Transverse colon (tissue), 4 donors: ENCODE measurements around the gene DPY19L2. TPM values are rescaled to one million over a fixed set of nuclear protein-coding genes. Genes with fewer than 3 reads are reported as not detected.
"Not testable (repeated sequence)": the region's sequence is repeated elsewhere in the genome, so short reads cannot be mapped to it uniquely, and the experiment has no call there.

Source experiments
- DNase-seq: peaks from one replicate; pipeline ENCODE4 v3.0.0-alpha.2; 2019
- H3K27ac ChIP-seq, 4 donors: fragments of 200-600 bp; sonication (generic); 2 replicates each; pipeline ENCODE4 v1.5.1; 2016 to 2018; ENCODE audit warnings: inconsistent platforms in 4 of 4
- H3K27me3 ChIP-seq: fragments of 200-600 bp; sonication (generic); 2 replicates; pipeline ENCODE4 v1.5.1; 2017; ENCODE audit warnings: inconsistent platforms
- H3K36me3 ChIP-seq, 4 donors: fragments of 200-600 bp; sonication (generic); 2 replicates each; pipeline ENCODE4 v1.5.1; 2017 to 2019; ENCODE audit warnings: inconsistent platforms in 4 of 4
- H3K4me1 ChIP-seq, 4 donors: fragments of 200-600 bp; sonication (generic); 2 replicates each; pipeline ENCODE4 v1.5.1; 2017 to 2020; ENCODE audit warnings: inconsistent platforms in 4 of 4
- H3K4me3 ChIP-seq, 4 donors: fragments of 200-600 bp; sonication (generic); 1 replicate in 1 of 4; 2 replicates in 3 of 4; pipeline versions ENCODE4 v1.5.1 to v1.6.1; 2017 to 2019; ENCODE audit warnings: inconsistent platforms in 4 of 4
- H3K9me3 ChIP-seq, 2 donors: fragments of 200-600 bp; sonication (generic); 2 replicates each; pipeline ENCODE4 v1.5.1; 2017 to 2019; ENCODE audit warnings: inconsistent platforms in 2 of 2
- EP300 ChIP-seq: sonication (generic); formaldehyde crosslinking; IDR thresholded peaks from one replicate; pipeline ENCODE4 v1.6.1; 2017; ENCODE audit warnings: antibody characterized with exemption, low read depth
- POLR2A ChIP-seq: fragments of 450-650 bp; IDR thresholded peaks from one replicate; pipeline ENCODE4 v1.6.1; 2016; ENCODE audit warnings: antibody characterized with exemption, mild to moderate bottlenecking, moderate library complexity
- POLR2AphosphoS5 ChIP-seq, 3 donors: sonication (generic); formaldehyde crosslinking; IDR thresholded peaks; one replicate each; pipeline ENCODE4 v1.6.1; 2016; ENCODE audit warnings: antibody characterized with exemption in 3 of 3
- WGBS, 2 donors: methylation state at CpG; one replicate each; pipeline ENCODE4 v1.1.5; 2018; ENCODE audit warnings: low coverage in 1 of 2; 5-methylcytosine and 5-hydroxymethylcytosine counted together
- in situ Hi-C, 4 donors: fragments of 200-750 bp; cut with MboI; loops; one replicate each; pipeline versions ENCODE4 v1.15.0 to v1.15.1; 2017; ENCODE audit warnings: low sequenced_read_pairs in 3 of 4, low pct_ligation_motif_present in 1 of 4, low pct_unique_long_range_greater_than_20kb in 1 of 4
- intact Hi-C: fragments of 100-400 bp; cut with DNase I; formaldehyde crosslinking; loops from one replicate; pipeline ENCODE4 v1.15.1; 2023; ENCODE audit warnings: low total_unique reads
- total RNA-seq, 4 donors: library from RNA; depleted of rRNA; stranded (reverse); fragments of >200 nt; gene quantifications; one replicate each; pipeline ENCODE4 v1.1.0, GENCODE V29; 2016
- TF ChIP-seq, protein P1 (sequence below), 5 experiments: fragments of 200-600 bp in 3 of 5; fragments of 450-650 bp in 2 of 5; sonication (generic) in 3 of 5; IDR thresholded peaks; 1 replicate in 2 of 5; 2 replicates in 3 of 5; pipeline ENCODE4 v1.5.1; 2016 to 2017; ENCODE audit warnings: antibody characterized with exemption in 5 of 5, inconsistent platforms in 3 of 5, mild to moderate bottlenecking in 2 of 5, moderate library complexity in 1 of 5

Gene DPY19L2
- total RNA-seq, 4 donors from 2014 or later: 1.00 to 5.2 (median 4.2) TPM

DNA sequence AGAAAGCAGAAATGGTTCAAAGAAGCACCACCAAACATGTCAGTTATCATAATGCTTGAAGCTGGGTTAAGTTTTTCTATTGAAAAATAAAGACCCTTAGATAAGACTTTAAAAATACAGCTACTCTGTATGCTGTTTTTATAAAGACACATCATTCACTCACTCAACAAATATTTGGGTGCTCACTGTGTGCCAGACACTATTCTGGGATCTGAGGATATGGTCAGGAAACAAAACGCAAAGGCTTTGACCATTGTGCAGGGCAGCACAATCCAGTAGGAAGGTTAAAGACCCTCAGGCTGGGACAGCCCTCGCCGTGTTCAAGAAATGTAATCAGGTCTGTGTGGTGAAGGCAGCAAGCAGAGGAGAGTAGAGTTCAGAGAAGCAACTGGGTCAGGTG, 38.0 kb upstream of the DPY19L2 start:
- H3K27ac ChIP-seq: no peak overlapping the region
- in situ Hi-C loops: no loop called here

DNA sequence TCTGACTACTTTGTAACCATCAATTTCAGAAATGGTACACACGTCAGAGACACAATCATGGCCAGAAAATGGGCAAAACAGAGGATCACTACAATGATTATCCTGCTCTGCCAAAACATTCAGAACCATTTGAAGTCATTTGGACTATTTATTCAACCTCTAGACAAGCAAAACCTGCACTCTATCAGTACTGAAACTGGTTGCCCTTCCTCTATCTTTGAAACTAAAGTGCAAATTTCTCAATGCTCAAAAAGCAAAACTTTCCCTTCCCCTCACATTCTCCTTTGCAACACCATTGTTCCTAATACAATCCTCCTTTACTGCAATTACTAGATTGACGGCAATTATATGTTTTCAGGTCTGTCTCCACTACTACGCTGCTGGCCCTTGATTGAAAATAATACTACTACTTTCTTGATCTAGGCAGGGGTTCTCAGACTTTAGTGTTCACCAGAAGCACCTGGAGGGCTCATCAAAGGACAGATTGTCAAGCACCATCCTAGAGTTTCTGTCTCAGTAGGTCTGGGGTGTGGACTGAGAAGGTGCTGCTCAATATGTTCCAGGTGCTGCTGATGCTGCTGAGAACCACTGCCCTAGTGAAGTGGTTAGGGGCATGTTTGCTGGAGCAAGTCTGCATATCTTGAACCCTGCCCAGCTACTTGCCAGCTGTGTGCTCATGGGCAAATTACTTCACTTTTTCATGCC, 31.5 kb upstream of the DPY19L2 start:
- intact Hi-C loops, H3K36me3 ChIP-seq: not testable (repeated sequence)

More for the DNA sequence above, 38.0 kb upstream of the DPY19L2 start:
- 85 to 95% methylated on average over 3 of the region's 3 CpGs for WGBS, 2 donors
- no peak for TF ChIP-seq POLR2A
- TF ChIP-seq POLR2AphosphoS5 (IDR thresholded peaks at IDR 0.05): no peak
- TF ChIP-seq, protein P1, sequence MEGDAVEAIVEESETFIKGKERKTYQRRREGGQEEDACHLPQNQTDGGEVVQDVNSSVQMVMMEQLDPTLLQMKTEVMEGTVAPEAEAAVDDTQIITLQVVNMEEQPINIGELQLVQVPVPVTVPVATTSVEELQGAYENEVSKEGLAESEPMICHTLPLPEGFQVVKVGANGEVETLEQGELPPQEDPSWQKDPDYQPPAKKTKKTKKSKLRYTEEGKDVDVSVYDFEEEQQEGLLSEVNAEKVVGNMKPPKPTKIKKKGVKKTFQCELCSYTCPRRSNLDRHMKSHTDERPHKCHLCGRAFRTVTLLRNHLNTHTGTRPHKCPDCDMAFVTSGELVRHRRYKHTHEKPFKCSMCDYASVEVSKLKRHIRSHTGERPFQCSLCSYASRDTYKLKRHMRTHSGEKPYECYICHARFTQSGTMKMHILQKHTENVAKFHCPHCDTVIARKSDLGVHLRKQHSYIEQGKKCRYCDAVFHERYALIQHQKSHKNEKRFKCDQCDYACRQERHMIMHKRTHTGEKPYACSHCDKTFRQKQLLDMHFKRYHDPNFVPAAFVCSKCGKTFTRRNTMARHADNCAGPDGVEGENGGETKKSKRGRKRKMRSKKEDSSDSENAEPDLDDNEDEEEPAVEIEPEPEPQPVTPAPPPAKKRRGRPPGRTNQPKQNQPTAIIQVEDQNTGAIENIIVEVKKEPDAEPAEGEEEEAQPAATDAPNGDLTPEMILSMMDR (IDR thresholded peaks at IDR 0.05): no peak
- no peak for TF ChIP-seq EP300
- Histone ChIP-seq H3K36me3 (no peaks in the 10 kb centered on the region), H3K27me3 (no peaks in the 10 kb centered on the region), H3K4me1 (no peaks in the 10 kb centered on the region), H3K9me3 (no peaks in the 10 kb centered on the region), H3K4me3 (no peak overlapping the region)
- intact Hi-C loops: no loop called here
- no peak for DNase-seq

DNA sequence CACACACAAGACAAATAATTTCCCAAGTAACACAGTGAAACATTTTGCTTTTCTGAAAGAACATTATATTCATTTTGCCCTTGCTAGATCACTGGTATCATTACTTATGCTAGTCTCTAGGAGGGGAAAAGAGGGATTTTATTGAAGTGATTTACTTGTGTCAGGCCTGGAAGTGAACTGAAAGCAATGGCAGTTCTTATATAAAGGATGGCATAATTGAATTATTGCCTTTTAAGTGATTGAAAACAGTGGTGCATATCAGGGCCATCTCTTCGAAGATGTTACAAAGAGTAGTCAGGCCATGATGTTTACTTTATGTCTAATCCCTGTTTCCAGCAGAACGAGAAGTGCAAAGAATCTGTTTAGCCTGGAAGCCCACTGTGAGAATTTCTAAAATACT, 30.7 kb upstream of the DPY19L2 start:
- H3K27ac ChIP-seq, in situ Hi-C loops, H3K4me1 ChIP-seq, DNase-seq, H3K9me3 ChIP-seq, H3K27me3 ChIP-seq, H3K4me3 ChIP-seq, H3K36me3 ChIP-seq, intact Hi-C loops: not testable (repeated sequence)
- WGBS, 2 donors: 41% methylated on average over 2 of the region's 2 CpGs; no CpG with 5 or more reads in 1 of the 2 donors

More for the DNA sequence above, 31.5 kb upstream of the DPY19L2 start:
- H3K4me1 ChIP-seq, H3K27ac ChIP-seq, H3K9me3 ChIP-seq, H3K4me3 ChIP-seq, H3K27me3 ChIP-seq, in situ Hi-C loops, DNase-seq: not testable (repeated sequence)
- 71 to 100% methylated on average over 2 to 3 of the region's 3 CpGs for WGBS, 2 donors

DNA sequence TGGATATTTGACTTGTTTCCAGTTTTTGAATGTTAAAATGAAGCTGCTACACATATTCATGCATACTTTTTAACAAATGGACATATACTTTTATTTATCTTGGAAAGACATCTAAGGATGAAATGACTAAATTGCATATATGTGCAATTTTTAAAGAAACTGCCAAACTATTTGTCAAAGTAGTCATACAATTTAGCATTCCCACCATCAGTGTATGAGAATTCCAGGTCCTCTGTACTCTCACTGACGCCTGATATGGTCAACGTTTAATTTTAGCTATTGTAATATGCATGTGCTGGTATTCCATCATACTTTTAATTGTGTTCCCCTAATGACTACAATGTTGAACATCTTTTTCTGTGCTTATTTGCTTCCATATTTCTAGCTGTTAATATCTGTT, 22.5 kb upstream of the DPY19L2 start:
- H3K9me3 ChIP-seq, H3K27ac ChIP-seq, H3K27me3 ChIP-seq, DNase-seq, intact Hi-C loops, in situ Hi-C loops, H3K4me1 ChIP-seq, H3K36me3 ChIP-seq, H3K4me3 ChIP-seq: not testable (repeated sequence)
- 80 to 86% methylated on average over 2 of the region's 2 CpGs for WGBS, 2 donors

DNA sequence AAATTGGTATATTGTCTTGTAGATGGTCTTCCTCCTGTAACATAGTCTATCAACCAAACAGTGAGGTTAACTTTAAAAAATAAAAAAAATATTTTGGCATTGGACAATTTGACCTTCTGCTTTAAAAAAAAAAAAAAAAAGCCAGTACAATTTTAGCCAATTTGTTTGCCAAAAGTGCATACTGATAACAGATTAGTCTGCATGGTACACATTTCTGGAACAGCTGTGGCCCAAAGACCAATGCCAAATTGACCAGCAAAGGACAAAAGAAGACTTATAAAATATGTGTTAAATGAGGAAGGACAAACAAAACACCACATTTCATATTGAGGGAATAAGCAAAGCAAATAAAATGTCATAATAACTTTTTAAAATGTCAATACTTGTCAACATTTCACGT, 20.8 kb upstream of the DPY19L2 start:
- H3K4me1 ChIP-seq, H3K36me3 ChIP-seq, H3K27me3 ChIP-seq, in situ Hi-C loops, H3K27ac ChIP-seq, intact Hi-C loops, DNase-seq, H3K9me3 ChIP-seq, H3K4me3 ChIP-seq: not testable (repeated sequence)
- WGBS, 2 donors: 53 to 59% methylated on average over 1 of the region's 1 CpG

DNA sequence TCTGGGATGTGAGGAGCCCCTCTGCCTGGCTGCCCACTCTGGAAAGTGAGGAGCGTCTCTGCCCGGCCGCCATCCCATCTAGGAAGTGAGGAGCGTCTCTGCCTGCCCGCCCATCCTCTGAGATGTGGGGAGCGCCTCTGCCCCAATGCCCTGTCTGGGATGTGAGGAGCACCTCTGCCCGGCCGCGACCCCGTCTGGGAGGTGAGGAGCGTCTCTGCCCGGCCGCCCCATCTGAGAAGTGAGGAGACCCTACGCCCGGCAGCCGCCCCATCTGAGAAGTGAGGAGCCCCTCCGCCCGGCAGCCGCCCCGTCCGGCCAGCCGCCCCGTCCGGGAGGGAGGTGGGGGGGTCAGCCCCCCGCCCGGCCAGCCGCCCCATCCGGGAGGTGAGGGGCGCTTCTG, 18.3 kb upstream of the DPY19L2 start:
- in situ Hi-C loops, H3K27me3 ChIP-seq: not testable (repeated sequence)

DNA sequence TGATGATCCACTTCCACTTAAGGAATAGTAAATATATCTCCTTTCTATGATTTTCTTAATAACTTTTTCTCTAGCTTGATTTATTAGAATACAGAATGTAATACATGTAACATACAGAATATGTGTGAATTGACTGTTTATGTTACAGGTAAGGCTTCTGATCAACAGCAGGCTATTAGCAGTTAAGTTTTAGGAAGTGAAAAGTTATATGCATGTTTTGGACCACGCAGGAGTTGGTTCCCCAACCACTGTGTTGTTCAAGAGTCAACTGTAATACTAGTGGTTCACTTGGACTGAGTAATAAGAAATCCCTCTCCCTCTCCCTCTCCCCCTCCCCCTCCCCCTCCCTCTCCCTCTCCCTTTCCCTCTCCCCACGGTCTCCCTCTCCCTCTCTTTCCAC, 17.5 kb upstream of the DPY19L2 start:
- DNase-seq, H3K36me3 ChIP-seq, intact Hi-C loops, in situ Hi-C loops, H3K4me3 ChIP-seq, H3K9me3 ChIP-seq, H3K27ac ChIP-seq, H3K27me3 ChIP-seq, H3K4me1 ChIP-seq: not testable (repeated sequence)
- WGBS, 2 donors: 67 to 82% methylated on average over 1 to 2 of the region's 2 CpGs

More for the DNA sequence above, 18.3 kb upstream of the DPY19L2 start:
- H3K4me3 ChIP-seq, H3K9me3 ChIP-seq, H3K4me1 ChIP-seq, H3K27ac ChIP-seq, DNase-seq, intact Hi-C loops, H3K36me3 ChIP-seq: not testable (repeated sequence)
- 93% methylated on average over 22 of the region's 29 CpGs; no CpG with 5 or more reads in 1 of the 2 donors for WGBS, 2 donors

DNA sequence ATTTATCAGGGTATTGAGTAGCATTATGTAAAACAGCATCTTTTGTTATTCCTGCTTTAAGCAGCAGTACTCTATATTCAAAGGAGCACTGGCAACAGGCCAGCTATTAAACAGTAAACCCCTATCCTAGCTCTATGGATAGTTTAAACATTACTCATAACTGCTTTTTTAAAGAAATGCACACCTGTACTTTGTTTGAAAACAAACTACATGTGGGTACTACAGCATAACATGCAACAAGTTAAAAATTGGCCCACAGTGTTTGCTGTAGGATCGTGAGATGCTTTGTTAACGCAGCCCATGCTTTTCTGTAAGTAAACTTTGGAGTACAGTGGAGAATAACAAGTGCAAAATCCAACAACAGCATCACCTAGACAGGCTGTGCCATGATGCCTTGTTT, 14.3 kb upstream of the DPY19L2 start:
- H3K9me3 ChIP-seq, intact Hi-C loops, in situ Hi-C loops, H3K4me1 ChIP-seq, H3K36me3 ChIP-seq, H3K4me3 ChIP-seq, DNase-seq, H3K27me3 ChIP-seq, H3K27ac ChIP-seq: not testable (repeated sequence)
- WGBS, 2 donors: 44 to 60% methylated on average over 2 of the region's 2 CpGs

DNA sequence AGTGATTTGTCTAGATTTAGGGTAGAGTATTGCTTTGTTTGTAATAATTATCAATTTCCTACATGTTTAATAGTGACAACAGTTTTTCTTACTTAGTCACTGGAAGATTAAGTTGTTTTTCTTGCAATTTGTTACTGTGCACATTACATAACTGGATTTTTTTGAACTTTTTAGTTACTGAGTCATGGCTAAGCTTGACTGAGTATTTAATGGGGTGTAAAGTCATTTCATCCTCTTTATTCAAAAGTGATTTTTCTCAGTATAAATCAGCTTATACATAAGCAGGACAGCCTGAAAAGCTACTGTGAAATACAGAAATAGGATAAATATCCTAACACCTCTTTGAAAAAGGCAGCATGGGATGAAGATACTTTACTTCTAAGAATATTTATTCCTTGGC, 12.5 kb upstream of the DPY19L2 start:
- H3K27me3 ChIP-seq, H3K27ac ChIP-seq, H3K36me3 ChIP-seq, H3K4me3 ChIP-seq, intact Hi-C loops, H3K4me1 ChIP-seq, H3K9me3 ChIP-seq, DNase-seq, in situ Hi-C loops: not testable (repeated sequence)
